Activated CD4-positive, alpha-beta T cell treated with anti-CD3 and anti-CD28 coated beads for 36 hours (primary cell): ENCODE measurements around the gene HLA-DQA1. TPM values are rescaled to one million over a fixed set of nuclear protein-coding genes. Genes with fewer than 3 reads are reported as not detected.

ENCODE experiments used
- ATAC-seq: fragments of 200-7000 bp; cut with Tn5 transposase; one replicate; pipeline ENCODE4 v1.10.0; 2021; ENCODE audit warnings: mild to moderate bottlenecking, moderate library complexity
- CTCF ChIA-PET: fragments of 350-600 bp; sonication (Branson Sonifier 250); formaldehyde crosslinking; loops from one replicate; lab custom pipeline; 2021; ENCODE audit warnings: antibody characterized with exemption; lab: Charles Lee
- POLR2A ChIA-PET: fragments of 350-600 bp; sonication (Branson Sonifier 250); formaldehyde crosslinking; loops from one replicate; lab custom pipeline; 2021; ENCODE audit warnings: antibody characterized with exemption, inconsistent platforms; lab: Charles Lee
- DNase-seq: peaks from one replicate; pipeline ENCODE4 v3.0.0-alpha.2; 2020
- H3K27ac Mint-ChIP-seq: one replicate; pipeline ENCODE4 v1.8.0; 2021; ENCODE audit warnings: mixed read lengths
- H3K27me3 Mint-ChIP-seq: one replicate; pipeline ENCODE4 v1.8.0; 2021; ENCODE audit warnings: mixed read lengths
- H3K36me3 Mint-ChIP-seq: one replicate; pipeline ENCODE4 v1.8.0; 2021; ENCODE audit warnings: low read depth, mixed read lengths
- H3K4me1 Mint-ChIP-seq: one replicate; pipeline ENCODE4 v1.8.0; 2021; ENCODE audit warnings: mixed read lengths
- H3K4me3 Mint-ChIP-seq: one replicate; pipeline ENCODE4 v1.8.0; 2021; ENCODE audit warnings: mild to moderate bottlenecking, moderate library complexity, mixed read lengths
- H3K9me3 Mint-ChIP-seq: one replicate; pipeline ENCODE4 v1.8.0; 2021; ENCODE audit warnings: low read depth, mixed read lengths
- intact Hi-C, 2 experiments: fragments of 100-400 bp; cut with DNase I in 1 of 2; cut with micrococcal nuclease in 1 of 2; formaldehyde crosslinking; loops; one replicate each; pipeline versions ENCODE4 v1.14.2 to v1.15.1; 2022 to 2024; cut with DNase I, micrococcal nuclease
- total RNA-seq, 2 experiments: library from RNA; stranded (reverse); gene quantifications; one replicate each; pipeline ENCODE4 v1.2.3, GENCODE V29; 2021

HLA-DQA1 gene
- total RNA-seq, 2 experiments from 2014 or later = 0.32 to 0.61 TPM

GRCh38 chr6:32684246-32684645 lies 47.0 kb downstream of the HLA-DQA1 start:
- no peak overlapping the region for H3K27ac Mint-ChIP-seq
- CTCF ChIA-PET = no interaction called here

GRCh38 chr6:32685603-32686002 lies 48.4 kb downstream of the HLA-DQA1 start:
- Mint-ChIP-seq H3K36me3 (no peaks in the 10 kb centered on the region), H3K9me3 (peaks cover 7% of the 10 kb centered on the region), H3K27ac (no peak overlapping the region), H3K27me3 (no peaks in the 10 kb centered on the region), H3K4me3 (no peak overlapping the region), H3K4me1 (peaks cover 25% of the 10 kb centered on the region)
- peak; percentile 17 for DNase-seq
- intact Hi-C loops = loop anchor here (1.0 kb wide), 3 partner anchors 17 to 223 kb away; no protein-coding TSS in a partner anchor
- ChIA-PET CTCF (interaction anchor here (1.2 kb wide), 3 partner anchors 15 to 152 kb away, joined by 3 to 5 read pairs (median 4); no protein-coding TSS in a partner anchor), POLR2A (no interaction called here)
- ATAC-seq = peak; percentile 91

More at GRCh38 chr6:32684246-32684645, 47.0 kb downstream of the HLA-DQA1 start:
- Mint-ChIP-seq H3K9me3 (peaks cover 7% of the 10 kb centered on the region), H3K4me3 (no peak overlapping the region), H3K4me1 (peaks cover 17% of the 10 kb centered on the region), H3K36me3 (no peaks in the 10 kb centered on the region), H3K27me3 (no peaks in the 10 kb centered on the region)
- ATAC-seq (no peak), DNase-seq (no peak)
- POLR2A ChIA-PET = no interaction called here
- intact Hi-C loops = no loop called here

DNA sequence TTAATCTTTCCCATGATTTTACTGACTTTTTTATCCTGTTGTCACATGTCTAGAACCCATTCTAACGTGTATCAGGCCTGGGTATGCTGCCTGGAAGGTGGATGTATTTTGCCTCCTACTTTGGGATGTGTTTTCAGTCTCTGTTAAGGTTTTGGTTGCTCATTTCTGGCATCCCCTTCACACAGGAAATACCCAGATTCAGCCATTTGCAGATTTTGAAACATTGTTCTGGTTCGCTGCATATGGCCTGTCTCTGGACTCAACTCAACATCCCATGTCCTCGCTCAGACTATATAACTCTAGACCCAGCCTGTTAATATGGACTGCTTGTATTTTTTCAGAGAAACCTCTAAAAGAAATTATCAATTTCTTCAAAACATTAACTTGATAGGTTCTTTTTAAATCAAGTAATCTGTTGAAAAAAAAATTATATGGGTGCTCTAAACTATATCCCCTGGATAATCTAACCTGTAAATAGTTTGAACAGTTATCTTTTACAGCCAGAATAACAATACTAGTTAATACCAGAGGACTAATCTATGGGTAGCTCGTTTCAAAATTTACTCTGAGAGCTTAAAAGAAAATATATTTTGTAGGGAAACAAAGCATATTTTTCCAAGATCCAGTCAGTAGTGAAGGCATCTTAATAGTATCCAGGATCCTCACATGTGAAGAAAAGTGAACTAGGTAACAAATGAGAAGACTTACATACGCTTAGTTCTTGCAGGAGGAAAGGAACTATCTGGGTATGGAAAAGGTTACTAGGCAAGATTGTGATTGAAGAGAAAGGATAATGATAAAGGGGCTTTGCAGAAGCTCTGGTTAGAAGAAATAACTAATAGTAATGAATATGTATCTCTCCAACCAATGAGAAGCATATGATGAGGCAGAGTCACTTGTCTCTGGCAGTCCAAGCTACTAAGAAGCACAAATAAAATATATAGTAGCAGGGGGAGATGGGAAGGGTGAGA lies 52.6 kb downstream of the HLA-DQA1 start:
- Mint-ChIP-seq H3K4me1 (peaks cover 25% of the 10 kb centered on the region), H3K27me3 (peaks cover 10% of the 10 kb centered on the region), H3K9me3 (no peaks in the 10 kb centered on the region), H3K27ac (no peak overlapping the region), H3K36me3 (no peaks in the 10 kb centered on the region), H3K4me3 (no peak overlapping the region)
- intact Hi-C loops = loop anchor here (5.0 to 10.0 kb wide), 2 partner anchors 443 to 445 kb away; no protein-coding TSS in a partner anchor
- ATAC-seq = peak; percentile 27
- ChIA-PET CTCF (interaction anchor here (0.7 to 4.5 kb wide), 3 partner anchors 157 to 275 kb away, joined by 3 to 36 read pairs (median 3); no protein-coding TSS in a partner anchor), POLR2A (no interaction called here)
- DNase-seq = no peak

DNA sequence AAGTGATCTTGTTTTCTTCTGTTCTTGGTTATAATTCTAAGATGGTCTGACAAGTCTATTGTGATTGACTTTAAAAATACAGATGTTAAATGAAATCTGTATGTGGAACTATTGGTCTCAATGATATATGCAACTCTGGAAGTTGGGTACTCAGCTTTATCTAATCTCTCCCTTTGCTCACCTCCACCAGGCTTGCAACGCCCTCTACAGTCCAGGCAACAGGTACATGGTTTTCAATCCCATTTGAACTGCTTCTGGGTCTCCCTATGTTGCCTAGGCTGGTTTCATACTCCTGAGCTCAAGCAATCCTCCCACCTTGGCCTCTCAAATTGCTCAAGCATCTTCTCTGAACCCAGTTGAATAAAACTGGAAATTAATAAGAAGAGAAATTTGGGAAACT lies 54.8 kb downstream of the HLA-DQA1 start:
- Mint-ChIP-seq H3K9me3 (no peaks in the 10 kb centered on the region), H3K36me3 (no peaks in the 10 kb centered on the region), H3K27ac (no peak overlapping the region), H3K27me3 (peaks cover 16% of the 10 kb centered on the region), H3K4me1 (peaks cover 8% of the 10 kb centered on the region), H3K4me3 (no peak overlapping the region)
- DNase-seq = peak; percentile 80
- POLR2A ChIA-PET = no interaction called here
- CTCF ChIA-PET = interaction anchor here (0.6 to 4.5 kb wide), 19 partner anchors 9 to 283 kb away, joined by 3 to 36 read pairs (median 3); no protein-coding TSS in a partner anchor
- intact Hi-C loops = loop anchor here (1.0 to 10.0 kb wide), 6 partner anchors 69 to 447 kb away; no protein-coding TSS in a partner anchor
- ATAC-seq = peak; percentile 82

Other genes starting within 250 kb of the HLA-DQA1 start
- not detected for gene BTNL2, start 230.2 kb upstream of the HLA-DQA1 start, total RNA-seq
- gene HLA-DRA, start 197.5 kb upstream of the HLA-DQA1 start, total RNA-seq = 1 to 10 TPM; 4.3 to 6.0 TPM
- gene HLA-DRB5, start 107.1 kb upstream of the HLA-DQA1 start, total RNA-seq = 1 to 10 TPM; 4.1 to 4.7 TPM
- 10 to 100 TPM; 12.7 to 16.6 TPM for gene HLA-DRB1, start 47.6 kb upstream of the HLA-DQA1 start, total RNA-seq
- 1 to 10 TPM; 2.3 to 3.1 TPM for gene HLA-DQB1, start 29.3 kb downstream of the HLA-DQA1 start, total RNA-seq
- under 1 TPM in 1 of 2 experiments, not detected in 1; 0.11 TPM for gene HLA-DQA2, start 104.0 kb downstream of the HLA-DQA1 start, total RNA-seq
- gene HLA-DQB2, start 126.1 kb downstream of the HLA-DQA1 start, total RNA-seq = under 1 TPM; 0.61 to 0.69 TPM
- 1 to 10 TPM; 1.5 to 1.6 TPM for gene HLA-DOB, start 179.6 kb downstream of the HLA-DQA1 start, total RNA-seq
- gene TAP2, start 201.3 kb downstream of the HLA-DQA1 start, total RNA-seq = 100 to 1,000 TPM in 1 of 2 experiments, 10 to 100 TPM in 1; 96.4 to 150 TPM
- gene PSMB8, start 206.6 kb downstream of the HLA-DQA1 start, total RNA-seq = 100 to 1,000 TPM; 238 to 338 TPM
- 100 to 1,000 TPM; 191 to 255 TPM for gene TAP1, start 216.3 kb downstream of the HLA-DQA1 start, total RNA-seq
- gene PSMB9, start 216.8 kb downstream of the HLA-DQA1 start, total RNA-seq = 100 to 1,000 TPM; 210 to 282 TPM